Measurements from ENCODE around the gene TPST2. TPM values are rescaled to one million over a fixed set of nuclear protein-coding genes. Genes with fewer than 3 reads are reported as not detected.

TPST2 gene
- total and polyA plus RNA-seq, 9 of the 15 experiments (the other 6 are each of a cell fraction or from before 2014, with no cell fraction given): 14.2 to 123 (median 60.1) TPM

- Histone ChIP-seq H3K27me3 (ENCODE audit: control insufficient read depth in 2 of 2, insufficient read depth in 2 of 2, low read length in 2 of 2) (no peaks in the 10 kb centered on the region), H3K9me1 (ENCODE audit: control insufficient read depth, insufficient read depth, low read length) (peaks cover 4% of the 10 kb centered on the region), H4K20me1 (replicated peaks; ENCODE audit: control insufficient read depth, insufficient read depth, low read length) (no peaks in the 10 kb centered on the region), H2AFZ (ENCODE audit: low read depth, low read length) (peak overlapping the region; percentile 93), H3K36me3 (ENCODE audit: control insufficient read depth, insufficient read depth, low read length) (no peaks in the 10 kb centered on the region), H3K9me3 (replicated peaks; ENCODE audit: control insufficient read depth, insufficient read depth, low read depth, low read length) (peaks cover 2% of the 10 kb centered on the region; the same call in 1 of the 2 replicates), H3K4me2 (ENCODE audit: insufficient read depth, low read length) (peak overlapping the region; percentile 51), H3K79me2 (ENCODE audit: control insufficient read depth, insufficient read depth, low read length) (peaks cover 7% of the 10 kb centered on the region; the same call in 1 of the 3 replicates), H3K9ac (ENCODE audit: insufficient read depth in 1 of 2, low read depth in 2 of 2, low read length in 2 of 2) (peak overlapping the region; percentile 67 to 72; a peak in 3 of 4 replicates), H3K4me3 (no peak overlapping the region), H3K4me1 (replicated peaks in 1 of 2; ENCODE audit: control insufficient read depth in 2 of 2, insufficient read depth in 2 of 2, low read length in 2 of 2) (peaks cover 20 to 49% of the 10 kb centered on the region in 2 experiments), H3K27ac (ENCODE audit: extremely low read depth, low read depth, low read length) (peak overlapping the region; percentile 90)
- no TSS peak for BruUV-seq (replicated peaks)
- DNase-seq (ENCODE audit: extremely low read depth in 1 of 4, low spot score in 3 of 4) (peak; percentile 27 to 76 (median 54)), ATAC-seq (peak; percentile 72), FAIRE-seq (peak; percentile 48)
- in situ Hi-C loops (cut with MboI): no loop called here
- ChIA-PET CTCF (ENCODE audit: low intra/inter-chr PET ratio) (interaction anchor here (0.6 kb wide), 1 partner anchor 224 kb away, joined by 3 read pairs; no protein-coding TSS in a partner anchor), POLR2A (no interaction called here)
- WGBS (ENCODE audit: insufficient coverage, low coverage, missing lambda C conversion rate): 19% methylated on average over 16 of the region's 18 CpGs
- intact Hi-C loops (cut with micrococcal nuclease): no loop called here
- TF ChIP-seq ZNF592 (IDR thresholded peaks at IDR 0.05): peak; percentile 88
- no peak for TF ChIP-seq PBX2 (CRISPR knock-in tag; IDR thresholded peaks at IDR 0.05; ENCODE audit: low read depth)
- no peak for TF ChIP-seq PBX2 (tag; conservative IDR thresholded peaks at IDR 0.05; ENCODE audit: low read depth)
- TF ChIP-seq TBP (optimal IDR thresholded peaks at IDR 0.05; ENCODE audit: low read depth, low read length): no peak
- TF ChIP-seq DLX4 (CRISPR knock-in tag; IDR thresholded peaks at IDR 0.05): no peak
- TF ChIP-seq YBX1 (IDR thresholded peaks at IDR 0.05): no peak
- peak; percentile 77 for TF ChIP-seq MAFK (IDR thresholded peaks at IDR 0.05; ENCODE audit: low read length)
- no peak for TF ChIP-seq ZNF140 (CRISPR knock-in tag; IDR thresholded peaks at IDR 0.05)
- no peak for TF ChIP-seq SIN3B (IDR thresholded peaks at IDR 0.05; ENCODE audit: low read depth)
- TF ChIP-seq ZNF444 (CRISPR knock-in tag; IDR thresholded peaks at IDR 0.05): no peak
- TF ChIP-seq ID3 (CRISPR knock-in tag; IDR thresholded peaks at IDR 0.05): no peak
- TF ChIP-seq ID3 (tag; IDR thresholded peaks at IDR 0.05): peak; percentile 84
Measured at GRCh38 chr22:26629988-26630761, 40.2 kb upstream of the TPST2 start.
